Dendritic cell treated with granulocyte-macrophage colony-stimulating factor and Interleukin-4, amounts not matched to agents 40 ng/mL and 50 ng/mL, for 4 days (primary cell): ENCODE measurements around the gene SP140L.

Source experiments
- H3K27ac Mint-ChIP-seq: one replicate; pipeline ENCODE4 v1.8.0; 2022; ENCODE audit warnings: mild to moderate bottlenecking, mixed read lengths
- H3K27me3 Mint-ChIP-seq: one replicate; pipeline ENCODE4 v1.8.0; 2022; ENCODE audit warnings: mild to moderate bottlenecking, mixed read lengths
- H3K36me3 Mint-ChIP-seq: one replicate; pipeline ENCODE4 v1.8.0; 2022; ENCODE audit warnings: low read depth, mixed read lengths
- H3K4me1 Mint-ChIP-seq: one replicate; pipeline ENCODE4 v1.8.0; 2022; ENCODE audit warnings: low read depth, mixed read lengths
- H3K4me3 Mint-ChIP-seq: one replicate; pipeline ENCODE4 v1.8.0; 2022; ENCODE audit warnings: mild to moderate bottlenecking, moderate library complexity, mixed read lengths
- H3K9me3 Mint-ChIP-seq: one replicate; pipeline ENCODE4 v1.8.0; 2022; ENCODE audit warnings: mixed read lengths
- intact Hi-C: fragments of 100-400 bp; cut with micrococcal nuclease; formaldehyde crosslinking; loops from one replicate; pipeline ENCODE4 v1.15.0; 2022

SP140L gene

DNA sequence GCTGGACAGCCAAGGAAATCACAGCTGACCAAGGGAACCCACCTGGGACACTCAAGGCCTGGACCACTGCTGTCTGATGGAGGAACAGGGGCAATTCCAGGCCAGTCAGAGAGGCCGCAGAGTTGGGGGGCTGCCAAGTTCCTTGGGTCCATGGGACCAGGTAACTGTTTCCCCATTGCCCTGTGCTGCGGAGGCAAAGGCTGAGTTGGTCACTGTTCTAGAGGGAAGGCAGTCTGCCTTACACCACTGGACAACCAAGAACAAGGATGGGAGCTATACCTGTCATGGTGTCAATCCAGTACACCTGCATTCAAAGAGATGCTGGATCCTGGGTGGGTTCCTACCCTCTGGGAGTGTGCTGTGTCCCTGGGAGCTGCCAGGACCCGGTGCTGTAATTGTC, 9.6 kb upstream of the SP140L start:
- Mint-ChIP-seq H3K27ac (no peak overlapping the region), H3K4me1 (peaks cover 36% of the 10 kb centered on the region), H3K4me3 (no peak overlapping the region), H3K27me3 (no peaks in the 10 kb centered on the region), H3K36me3 (no peaks in the 10 kb centered on the region), H3K9me3 (peaks cover 3% of the 10 kb centered on the region)
- intact Hi-C loops: no loop called here

DNA sequence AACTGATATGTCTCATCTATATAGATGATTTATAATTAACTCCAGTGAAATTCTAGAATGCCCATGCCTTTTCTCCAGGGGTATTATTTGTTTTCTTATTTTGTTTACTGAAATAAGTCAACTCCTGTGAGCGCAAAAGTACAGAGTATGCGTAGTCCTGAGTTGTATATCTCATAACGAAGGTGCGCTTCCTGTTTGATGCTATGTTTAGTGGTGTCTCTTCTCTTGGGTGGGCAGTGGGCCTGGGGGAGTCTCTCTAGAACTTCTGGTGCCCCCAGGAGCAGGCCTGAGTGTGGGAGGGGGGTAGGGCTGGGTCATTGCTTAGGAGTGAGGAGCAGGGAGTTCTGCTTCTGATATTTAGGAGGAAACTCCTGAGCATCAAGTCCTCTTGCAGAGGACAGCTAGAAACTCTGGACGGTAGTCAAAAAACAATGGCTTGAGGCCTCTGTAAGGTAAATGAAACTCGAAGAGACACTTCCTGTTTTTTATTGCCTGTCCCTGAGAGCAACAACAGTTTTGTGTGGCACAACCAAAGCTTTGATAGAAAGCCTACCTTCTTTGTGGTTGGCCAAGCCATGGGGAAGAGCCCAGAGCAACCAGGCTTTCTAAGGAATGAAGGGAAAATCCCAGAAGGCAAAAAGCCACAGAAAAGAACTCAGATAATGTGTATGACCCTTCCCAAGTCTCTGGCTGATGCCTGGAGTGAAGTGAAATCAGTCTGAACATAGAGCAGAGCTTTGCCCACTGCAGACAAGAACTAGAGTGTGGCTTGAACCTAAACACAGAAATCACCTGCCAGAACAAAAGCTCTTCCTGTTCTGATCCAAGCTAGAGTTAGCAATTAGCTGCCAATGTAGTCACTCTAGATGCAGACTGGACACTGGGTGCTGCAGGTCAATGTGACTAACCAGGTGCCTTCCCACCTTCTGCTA, 8.5 kb upstream of the SP140L start:
- Mint-ChIP-seq H3K36me3 (no peaks in the 10 kb centered on the region), H3K27me3 (no peaks in the 10 kb centered on the region), H3K4me1 (peaks cover 36% of the 10 kb centered on the region), H3K4me3 (no peak overlapping the region), H3K27ac (peak overlapping the region; percentile 30), H3K9me3 (peaks cover 14% of the 10 kb centered on the region)
- intact Hi-C loops: no loop called here

DNA sequence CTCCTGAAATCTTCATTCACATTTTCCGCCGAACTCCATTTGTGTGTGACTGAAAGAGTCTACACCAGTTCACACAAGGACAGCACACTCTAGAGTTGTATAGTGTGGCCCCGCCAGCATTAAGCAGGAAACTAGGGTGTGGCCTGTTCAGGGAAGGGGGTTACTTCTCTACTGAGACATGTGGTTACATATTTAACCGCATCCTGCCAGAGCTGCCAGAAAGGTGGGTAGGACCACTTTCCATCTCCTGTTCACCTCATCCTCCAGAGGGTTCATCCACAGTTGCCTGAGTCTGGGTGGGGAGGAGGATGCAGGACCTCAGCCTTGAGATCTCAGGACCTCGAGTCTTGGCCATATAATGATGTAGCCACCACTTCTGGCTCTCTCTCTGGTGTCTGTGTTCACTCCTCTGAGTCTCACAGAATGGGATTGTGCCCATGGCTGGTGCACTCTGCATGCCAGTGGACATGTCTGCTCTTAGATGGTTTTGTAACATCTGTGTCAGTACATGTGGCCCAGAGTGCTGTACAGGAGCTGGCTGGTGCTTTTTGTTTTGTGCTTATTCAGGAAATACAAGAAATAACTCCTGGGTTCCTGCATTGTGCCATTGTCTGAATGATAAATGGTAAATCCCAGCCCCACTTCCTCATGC, 7.7 kb upstream of the SP140L start:
- peak overlapping the region; percentile 30 for H3K27ac Mint-ChIP-seq
- peaks cover 15% of the 10 kb centered on the region for H3K9me3 Mint-ChIP-seq
- H3K27me3 Mint-ChIP-seq: no peaks in the 10 kb centered on the region
- no peaks in the 10 kb centered on the region for H3K36me3 Mint-ChIP-seq
- intact Hi-C loops: no loop called here
- H3K4me1 Mint-ChIP-seq: peaks cover 39% of the 10 kb centered on the region
- no peak overlapping the region for H3K4me3 Mint-ChIP-seq

DNA sequence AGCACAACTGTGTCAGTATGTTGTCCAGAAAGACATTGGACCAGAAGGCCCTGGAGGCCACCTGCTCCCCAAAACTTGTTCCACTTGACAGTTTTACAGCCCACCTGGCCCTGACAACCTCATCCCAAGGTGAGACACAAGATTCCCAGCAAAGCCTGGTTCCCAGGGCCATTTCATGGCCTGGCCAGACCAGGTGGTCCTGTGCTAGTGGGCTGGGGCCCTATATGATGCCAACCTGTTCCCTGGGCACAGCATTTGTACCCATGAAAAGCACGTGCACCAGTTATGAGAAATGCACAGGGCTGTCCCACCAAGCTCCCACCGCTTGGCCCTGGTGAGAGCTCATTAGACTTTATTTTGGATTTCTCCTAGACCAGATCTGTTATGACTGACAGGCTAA, 6.0 kb upstream of the SP140L start:
- no peaks in the 10 kb centered on the region for H3K27me3 Mint-ChIP-seq
- intact Hi-C loops: loop anchor here (10.0 kb wide), 1 partner anchor 396 kb away; the partner anchor contains the start of genes FBXO36 and TRIP12
- peaks cover 48% of the 10 kb centered on the region for H3K4me1 Mint-ChIP-seq
- no peak overlapping the region for H3K27ac Mint-ChIP-seq
- H3K36me3 Mint-ChIP-seq: no peaks in the 10 kb centered on the region
- no peak overlapping the region for H3K4me3 Mint-ChIP-seq
- peaks cover 15% of the 10 kb centered on the region for H3K9me3 Mint-ChIP-seq

DNA sequence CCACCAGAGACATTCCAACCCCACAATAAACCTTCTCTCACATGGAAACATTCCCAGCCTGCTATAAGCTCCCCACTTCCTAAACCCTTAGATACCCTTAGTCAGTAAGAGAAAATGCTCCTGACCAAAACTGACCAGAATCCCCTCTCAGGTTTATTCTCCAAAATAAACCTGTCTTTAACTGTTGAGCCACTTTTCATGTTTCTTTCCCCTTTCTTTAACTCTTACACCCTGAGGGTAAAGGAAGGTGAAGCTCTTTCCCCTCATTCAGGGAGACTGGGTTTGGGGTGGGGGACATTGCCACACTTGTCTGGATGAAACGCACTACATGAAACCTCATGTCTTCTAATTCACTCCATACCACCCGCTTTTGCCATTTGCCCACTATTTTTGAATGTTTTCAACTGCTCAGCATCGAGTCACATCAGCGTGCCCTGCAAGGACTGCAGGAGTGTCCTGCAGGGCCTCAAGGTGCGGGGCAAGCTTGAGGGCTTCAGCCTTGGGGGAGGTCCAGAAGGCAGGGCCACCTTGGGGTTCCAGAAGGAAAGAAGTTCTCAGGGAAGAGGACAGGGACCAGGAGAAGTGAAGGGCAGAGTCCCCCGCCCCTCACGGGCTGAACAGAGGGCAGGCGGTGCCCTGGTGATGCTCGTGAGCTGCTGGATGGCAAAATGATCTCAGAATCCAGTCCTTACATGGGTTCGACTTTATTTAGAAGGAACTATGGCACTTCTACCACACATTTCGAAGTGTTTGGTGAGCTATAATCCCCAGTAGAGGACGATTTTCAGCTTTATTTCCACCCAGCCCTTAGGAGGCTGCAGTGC, 4.2 kb upstream of the SP140L start:
- intact Hi-C loops: loop anchor here (10.0 kb wide), 1 partner anchor 398 kb away; the partner anchor contains the start of genes FBXO36 and TRIP12
- Mint-ChIP-seq H3K27me3 (no peaks in the 10 kb centered on the region), H3K4me3 (no peak overlapping the region), H3K36me3 (peaks cover 7% of the 10 kb centered on the region), H3K27ac (peak overlapping the region; percentile 31), H3K4me1 (peaks cover 58% of the 10 kb centered on the region), H3K9me3 (peaks cover 15% of the 10 kb centered on the region)

DNA sequence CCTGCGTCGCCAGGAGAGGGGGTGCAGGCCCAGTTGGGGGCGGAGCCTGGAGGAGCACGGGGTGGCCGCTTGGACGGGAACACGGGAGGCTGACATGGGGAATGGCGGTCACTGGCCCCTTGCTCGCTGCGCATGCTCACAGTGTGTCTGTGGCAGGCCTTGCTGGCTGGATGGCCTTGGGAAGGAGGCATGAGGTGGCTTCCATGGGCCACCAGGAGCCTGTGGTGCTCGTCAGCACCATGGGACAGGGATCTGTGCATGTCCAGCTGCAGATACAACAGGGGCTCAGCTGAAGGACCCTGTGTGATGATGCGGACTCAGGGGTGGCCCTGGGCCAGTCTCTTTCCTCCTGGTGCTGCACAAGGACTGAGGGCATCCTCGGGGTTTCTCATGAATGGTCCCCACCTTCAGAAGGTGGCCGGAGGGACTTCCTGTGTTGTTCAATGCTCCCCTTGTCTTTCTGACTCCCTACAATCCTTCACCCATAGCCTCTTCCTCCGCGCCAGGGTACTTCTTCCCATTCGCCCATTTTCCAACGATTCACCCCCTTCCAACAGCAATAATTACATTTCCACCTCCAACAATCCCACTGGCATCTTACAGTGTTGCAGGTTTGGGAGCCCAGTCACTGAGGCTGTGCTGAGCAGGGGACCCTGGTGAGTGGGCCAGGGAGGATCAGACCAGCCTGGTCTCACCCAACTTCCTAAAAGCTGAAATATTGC, 3.4 kb upstream of the SP140L start:
- Mint-ChIP-seq H3K4me1 (peaks cover 51% of the 10 kb centered on the region), H3K36me3 (peaks cover 7% of the 10 kb centered on the region), H3K27ac (no peak overlapping the region), H3K27me3 (no peaks in the 10 kb centered on the region), H3K4me3 (no peak overlapping the region), H3K9me3 (peaks cover 15% of the 10 kb centered on the region)
- intact Hi-C loops: loop anchor here (10.0 kb wide), 1 partner anchor 399 kb away; the partner anchor contains the start of genes FBXO36 and TRIP12

DNA sequence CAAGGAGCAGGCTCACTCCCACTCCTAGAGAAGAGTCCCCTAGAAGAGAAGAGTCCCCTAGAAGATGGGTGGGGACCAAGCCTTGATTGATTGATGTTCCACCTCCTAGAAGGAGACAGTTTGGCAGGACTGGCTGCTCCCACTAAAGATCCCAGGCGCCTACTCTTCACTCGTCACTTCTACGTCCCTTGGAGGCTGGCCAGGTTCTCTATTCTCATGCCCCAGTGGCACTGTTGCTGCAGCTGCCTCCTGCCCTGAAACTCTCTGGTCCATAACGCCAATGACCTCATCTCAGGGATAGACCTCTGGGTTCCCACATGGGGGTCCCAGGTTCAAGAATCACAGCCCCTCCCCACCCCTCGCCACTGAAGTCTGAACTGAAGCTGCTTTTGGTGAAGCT, 2.5 kb upstream of the SP140L start:
- intact Hi-C loops: loop anchor here (10.0 kb wide), 1 partner anchor 400 kb away; the partner anchor contains the start of genes FBXO36 and TRIP12
- peaks cover 15% of the 10 kb centered on the region for H3K36me3 Mint-ChIP-seq
- H3K27me3 Mint-ChIP-seq: no peaks in the 10 kb centered on the region
- H3K27ac Mint-ChIP-seq: no peak overlapping the region
- H3K9me3 Mint-ChIP-seq: peaks cover 15% of the 10 kb centered on the region
- H3K4me3 Mint-ChIP-seq: no peak overlapping the region
- H3K4me1 Mint-ChIP-seq: peaks cover 51% of the 10 kb centered on the region

DNA sequence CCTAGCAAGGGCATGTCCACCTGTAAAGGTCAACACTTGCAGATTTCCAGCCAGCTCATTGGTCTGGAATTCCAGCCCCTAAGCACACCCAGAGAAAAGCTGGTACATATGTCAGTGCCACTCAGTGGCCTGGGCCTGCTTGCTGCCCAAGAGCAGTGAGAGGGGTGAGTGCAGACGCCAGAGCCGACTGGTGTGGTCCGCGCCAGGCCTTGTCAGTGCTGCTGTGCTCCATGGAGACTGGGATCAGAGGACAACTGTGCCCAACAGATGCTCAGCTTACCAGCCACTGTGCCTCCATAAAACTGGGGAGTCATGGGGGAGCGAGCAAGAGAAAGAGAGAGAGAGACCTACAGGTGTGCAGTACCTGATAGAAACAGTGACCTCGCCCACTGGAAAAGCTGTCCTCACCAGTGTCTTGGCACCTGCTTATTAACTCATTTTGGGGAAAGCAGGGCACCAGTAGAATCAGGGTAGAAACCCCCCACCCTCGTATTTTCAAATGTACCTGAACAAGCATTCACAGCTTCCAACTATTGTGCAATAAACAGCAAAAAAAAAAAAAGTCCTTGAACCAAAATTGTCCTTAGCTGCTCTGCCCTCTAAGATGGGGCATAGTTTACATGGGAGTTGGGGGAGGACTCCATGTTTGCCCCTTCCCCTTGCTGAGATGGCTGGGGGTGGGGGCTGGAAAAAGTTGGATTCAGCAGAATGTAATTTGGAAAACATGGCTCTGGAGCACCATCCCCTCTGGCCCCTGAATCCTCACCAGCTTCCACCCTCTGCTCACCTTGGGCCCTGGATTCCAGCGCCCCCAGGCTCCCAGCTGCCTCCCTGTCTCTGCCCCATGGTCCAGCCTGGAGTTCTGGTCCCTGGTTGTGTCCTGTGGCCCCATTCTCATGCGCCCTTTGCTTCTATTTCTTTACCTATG, 1.4 kb upstream of the SP140L start:
- H3K27me3 Mint-ChIP-seq: no peaks in the 10 kb centered on the region
- peaks cover 55% of the 10 kb centered on the region for H3K4me1 Mint-ChIP-seq
- intact Hi-C loops: loop anchor here (5.0 to 10.0 kb wide), 2 partner anchors 92 to 401 kb away; partner anchors contain the start of genes FBXO36, SP100 and TRIP12
- peaks cover 15% of the 10 kb centered on the region for H3K9me3 Mint-ChIP-seq
- no peak overlapping the region for H3K4me3 Mint-ChIP-seq
- H3K36me3 Mint-ChIP-seq: peaks cover 21% of the 10 kb centered on the region
- peak overlapping the region; percentile 99 for H3K27ac Mint-ChIP-seq

DNA sequence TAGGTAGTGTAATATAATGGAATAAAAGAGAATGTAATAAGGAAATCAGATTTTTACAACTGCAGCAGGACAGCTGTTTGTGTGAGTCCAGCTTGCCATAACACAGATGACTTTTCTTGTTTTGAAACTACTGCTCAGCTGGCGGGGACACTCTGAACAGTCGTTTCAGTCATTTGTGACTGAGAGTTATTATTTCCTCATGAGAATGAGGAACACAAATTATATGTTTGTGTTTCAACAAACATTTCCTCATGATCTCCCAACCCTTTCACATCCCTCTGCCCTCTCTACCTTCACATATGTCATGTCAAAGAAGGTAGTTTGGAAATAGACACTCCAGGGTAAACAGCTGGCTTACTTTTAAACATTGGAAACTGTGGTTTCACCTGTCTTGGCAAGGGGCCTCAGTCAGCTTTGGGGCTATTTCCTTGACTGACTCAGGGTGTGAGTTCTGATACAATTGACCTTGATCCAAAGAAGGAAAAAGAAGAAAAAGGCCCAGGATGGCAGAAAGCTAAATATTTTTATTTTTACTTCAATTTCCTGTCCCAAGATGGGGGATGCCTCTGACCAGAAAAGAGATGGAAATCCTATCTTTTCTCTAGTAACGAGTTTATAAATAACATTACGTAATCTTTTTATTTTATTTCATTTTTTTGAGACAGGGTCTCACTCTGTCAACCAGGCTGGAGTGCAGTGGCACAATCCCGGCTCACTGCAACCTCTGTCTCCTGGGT, 593 bp downstream of the SP140L start:
- H3K4me3 Mint-ChIP-seq: peak overlapping the region; percentile 79
- peaks cover 10% of the 10 kb centered on the region for H3K9me3 Mint-ChIP-seq
- H3K4me1 Mint-ChIP-seq: peaks cover 70% of the 10 kb centered on the region
- intact Hi-C loops: loop anchor here (1.0 to 10.0 kb wide), 3 partner anchors 90 to 403 kb away; partner anchors contain the start of genes FBXO36, SP100 and TRIP12
- H3K36me3 Mint-ChIP-seq: peaks cover 32% of the 10 kb centered on the region
- H3K27me3 Mint-ChIP-seq: no peaks in the 10 kb centered on the region
- peak overlapping the region; percentile 99 for H3K27ac Mint-ChIP-seq

DNA sequence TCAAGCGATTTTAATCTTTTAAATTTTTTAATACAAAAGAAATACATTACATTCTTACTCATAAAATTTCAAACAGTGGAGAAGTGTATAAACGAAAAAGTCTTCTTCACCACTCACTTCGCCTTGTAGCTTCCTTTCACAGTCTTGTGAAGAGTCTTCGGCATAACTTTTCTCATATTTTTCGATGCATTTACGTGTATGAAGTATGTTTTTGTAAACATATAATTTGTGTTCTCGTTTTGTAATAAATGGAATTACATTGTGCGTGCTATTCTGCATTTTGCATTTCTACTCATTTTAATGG, 1.1 kb downstream of the SP140L start:
- peaks cover 73% of the 10 kb centered on the region for H3K4me1 Mint-ChIP-seq
- peaks cover 4% of the 10 kb centered on the region for H3K9me3 Mint-ChIP-seq
- H3K4me3 Mint-ChIP-seq: no peak overlapping the region
- intact Hi-C loops: loop anchor here (5.0 to 10.0 kb wide), 2 partner anchors 89 to 403 kb away; partner anchors contain the start of genes FBXO36, SP100 and TRIP12
- no peaks in the 10 kb centered on the region for H3K27me3 Mint-ChIP-seq
- no peak overlapping the region for H3K27ac Mint-ChIP-seq
- peaks cover 37% of the 10 kb centered on the region for H3K36me3 Mint-ChIP-seq

DNA sequence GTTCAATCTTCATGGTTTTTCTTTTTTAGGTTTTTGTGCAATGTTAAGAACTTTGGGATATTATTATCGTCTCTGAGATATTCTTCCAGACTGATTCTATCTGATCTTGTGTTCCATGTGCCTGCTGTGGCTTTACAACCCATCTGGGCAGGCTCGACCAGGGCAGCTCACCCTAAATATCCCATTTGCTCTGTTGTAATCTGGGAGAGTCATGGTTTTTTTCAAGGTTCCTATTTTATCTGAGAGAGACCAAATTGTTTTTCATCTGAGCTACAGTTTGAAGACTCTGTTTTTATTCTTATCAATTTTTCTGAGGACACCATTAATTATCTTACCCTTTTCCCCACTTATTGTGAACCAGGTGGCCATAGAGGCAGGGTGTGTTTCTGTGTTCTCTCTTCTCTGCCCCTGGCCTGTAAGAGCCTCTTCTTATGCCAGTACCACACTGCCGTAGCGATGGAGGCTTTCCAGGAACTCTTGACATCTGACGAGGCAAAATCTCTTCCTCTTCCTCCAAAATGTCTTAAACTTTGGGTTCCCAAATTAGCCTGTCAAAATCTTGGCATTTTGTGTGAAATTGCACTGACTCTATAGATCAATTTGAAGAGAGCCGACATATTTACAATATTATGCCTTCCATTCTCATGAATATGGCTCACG, 3.1 kb downstream of the SP140L start:
- no peaks in the 10 kb centered on the region for H3K27me3 Mint-ChIP-seq
- peaks cover 54% of the 10 kb centered on the region for H3K36me3 Mint-ChIP-seq

More for the DNA sequence above, 3.1 kb downstream of the SP140L start:
- peaks cover 60% of the 10 kb centered on the region for H3K4me1 Mint-ChIP-seq
- no peaks in the 10 kb centered on the region for H3K9me3 Mint-ChIP-seq
- peak overlapping the region; percentile 84 for H3K27ac Mint-ChIP-seq
- intact Hi-C loops: loop anchor here (5.0 to 10.0 kb wide), 2 partner anchors 87 to 405 kb away; partner anchors contain the start of genes FBXO36, SP100 and TRIP12
- H3K4me3 Mint-ChIP-seq: peak overlapping the region; percentile 45
